A549 treated with DMSO at 1 μM for 4 hours (cell line): Measurements from ENCODE around the gene RPH3AL. TPM values are rescaled to one million over a fixed set of nuclear protein-coding genes. Genes with fewer than 3 reads are reported as not detected.

Experiments
- total RNA-seq: library from RNA; stranded (reverse); fragments of 200-300 nt; extraction: Qiagen RNA extraction; gene quantifications from 5 replicates; pipeline ENCODE4 v1.2.3, GENCODE V29; 2022; ENCODE audit warnings: low read depth

RPH3AL gene
- total RNA-seq, result 20.2 to 24.0 TPM (median 22.8 TPM) in 5 replicates

GRCh38 chr17:352421-353212 lies at the start of gene RPH3AL:
RPH3AL (minus strand) TSS chr17:352807; CDS start chr17:327543, 25,264 bp downstream.

GRCh38 chr17:181245-182049 lies 171.2 kb downstream of the RPH3AL start, which contains the start of gene DOC2B:
DOC2B (minus strand) TSS chr17:181650; CDS start chr17:181479, 171 bp downstream.

Other genes starting within 250 kb of the RPH3AL start
- not detected in 5 replicates for gene SCGB1C2, start 215.2 kb downstream of the RPH3AL start, total RNA-seq
- 0.44 to 0.91 TPM (median 0.54 TPM) in 5 replicates for gene DOC2B, start 171.2 kb downstream of the RPH3AL start, total RNA-seq
- gene RFLNB, start 93.1 kb upstream of the RPH3AL start, total RNA-seq, result 25.3 to 33.7 TPM (median 31.2 TPM) in 5 replicates